NCI-H2227 (cell line): ENCODE results near the gene MGLL.

ENCODE experiments used
- DNase-seq: peaks from one replicate; lab custom pipeline; 2025; ENCODE audit not compliant: unreplicated experiment; lab: John Stamatoyannopoulos, UW

The MGLL gene

DNA sequence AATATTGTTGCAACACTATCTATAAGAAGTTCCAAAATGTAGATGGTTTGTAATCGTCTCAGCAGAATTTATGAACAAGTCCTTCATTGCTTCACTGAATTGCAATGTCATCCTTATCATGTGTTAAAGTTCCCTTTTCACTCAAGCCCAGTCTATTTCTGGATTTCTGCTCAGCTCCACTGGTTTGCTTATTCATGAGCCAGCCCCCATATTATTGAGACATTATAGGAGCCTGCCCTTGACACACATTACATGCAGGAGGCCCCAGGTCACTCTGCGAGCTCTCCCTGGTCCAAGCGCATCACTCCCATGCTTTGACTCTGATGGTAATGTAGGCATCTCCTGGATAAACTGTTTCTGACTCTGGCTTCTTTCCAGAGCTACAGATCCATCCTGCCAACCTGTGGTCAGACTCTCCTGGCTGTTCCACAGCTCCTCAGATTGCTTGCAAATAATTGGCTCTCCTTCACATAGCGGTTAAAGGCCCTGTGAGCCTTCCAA lies 92.7 kb downstream of the MGLL start:
- DNase-seq: no peak

DNA sequence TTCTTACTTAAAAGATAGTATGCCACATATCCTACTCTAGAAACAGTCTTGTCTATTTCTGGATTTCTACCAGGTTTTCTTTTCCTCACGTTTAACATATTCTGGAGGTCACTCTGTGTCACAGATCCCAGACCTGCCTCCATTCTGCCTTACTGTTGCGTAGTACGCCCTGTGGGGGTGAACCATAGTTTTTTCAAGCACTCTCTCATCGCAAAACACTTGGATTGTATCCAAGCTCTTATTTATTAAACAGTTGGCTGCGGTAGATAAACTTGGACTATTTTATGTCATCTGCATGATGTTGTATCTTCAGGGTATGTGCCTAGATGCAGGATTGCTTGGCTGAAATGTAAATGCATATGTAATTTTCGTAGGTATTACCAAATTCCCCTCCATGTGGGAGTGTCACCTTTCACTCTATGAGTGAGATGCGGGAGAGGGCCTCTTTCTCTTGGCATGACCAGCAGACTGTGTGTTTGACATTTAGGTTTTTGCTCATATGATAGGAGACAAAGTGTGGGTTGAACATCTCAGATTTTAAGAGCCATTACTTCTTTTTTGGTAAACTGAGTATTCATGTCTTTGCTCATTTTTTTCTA lies 93.8 kb downstream of the MGLL start:
- no peak for DNase-seq

DNA sequence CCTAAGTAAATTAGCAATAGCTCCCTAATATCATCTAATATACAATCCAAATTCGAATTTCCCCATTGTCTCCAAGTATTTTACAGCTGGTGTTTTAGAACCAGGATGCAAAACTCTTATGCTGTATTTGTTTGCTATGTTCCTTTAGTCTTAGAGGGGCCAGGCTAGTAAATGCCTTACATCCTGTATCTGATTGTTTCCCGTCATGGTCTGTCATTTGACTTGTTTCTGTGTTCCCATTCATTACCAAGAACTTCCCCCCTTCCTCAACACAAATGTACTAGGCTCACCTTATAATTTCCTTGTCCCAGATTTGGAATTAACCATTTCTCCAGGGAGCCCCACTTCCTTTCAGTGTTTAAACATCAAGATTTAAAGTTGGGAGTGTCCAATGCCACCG lies 95.4 kb downstream of the MGLL start:
- no peak for DNase-seq

DNA sequence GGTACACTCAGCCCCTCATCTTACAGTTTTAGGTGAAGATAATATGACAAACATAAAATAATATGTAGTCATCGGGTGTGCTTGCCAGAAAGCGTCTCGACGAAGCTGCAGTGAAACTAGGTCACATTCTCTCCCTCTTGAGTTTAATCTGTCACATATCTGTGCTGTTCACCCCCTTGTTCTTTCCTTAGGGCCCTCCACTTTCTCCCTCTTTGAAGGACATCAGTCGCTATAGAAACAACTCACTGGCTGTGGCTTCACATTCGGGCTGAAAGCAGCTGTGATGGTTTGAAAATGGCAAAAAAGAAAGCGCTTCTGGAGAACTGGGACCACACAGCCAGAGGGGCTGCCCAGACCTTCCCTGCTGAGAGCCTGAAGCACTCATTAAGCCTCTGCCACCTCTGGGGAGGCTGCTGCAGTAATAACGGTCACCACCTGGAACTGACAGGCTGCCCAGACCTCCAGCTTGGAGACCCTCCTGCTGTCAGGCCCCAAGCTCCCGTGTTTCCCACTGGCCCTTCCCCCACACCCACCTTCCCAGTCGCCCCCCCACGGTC lies 99.2 kb downstream of the MGLL start:
- peak; percentile 36 for DNase-seq

DNA sequence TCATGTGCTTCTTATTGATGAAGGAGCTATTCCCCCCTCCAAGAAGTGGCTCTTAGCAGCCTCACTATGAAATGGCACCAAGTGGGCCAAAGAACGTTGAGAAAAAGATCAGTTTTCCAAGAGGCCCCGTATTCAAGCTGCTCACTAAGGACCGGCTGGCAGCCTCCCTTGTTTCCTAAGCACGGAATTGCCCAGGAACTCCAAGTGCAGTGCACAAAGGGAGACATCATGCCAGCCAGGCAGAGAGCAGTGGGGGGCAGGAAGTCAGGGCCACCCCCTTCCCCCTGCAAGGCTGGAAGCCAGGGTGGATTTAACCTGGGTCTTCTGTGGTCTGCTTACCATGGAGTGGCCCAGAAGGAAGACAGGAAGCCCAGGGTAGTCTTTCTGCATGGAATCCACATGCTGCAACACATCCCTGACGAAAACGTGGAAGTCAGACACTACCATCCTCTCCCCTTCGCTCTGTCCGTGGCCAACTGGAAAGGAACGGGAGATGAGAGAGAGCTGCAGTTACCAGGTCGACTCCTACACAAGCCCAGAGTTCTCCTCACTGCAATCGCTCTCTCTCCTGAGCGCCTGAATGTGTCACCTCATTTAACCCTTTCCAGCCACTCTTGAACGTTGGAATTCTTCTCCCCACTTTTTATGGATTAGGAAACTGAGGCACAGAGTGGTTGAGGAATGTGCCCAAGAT lies 100.1 kb downstream of the MGLL start:
- no peak for DNase-seq

DNA sequence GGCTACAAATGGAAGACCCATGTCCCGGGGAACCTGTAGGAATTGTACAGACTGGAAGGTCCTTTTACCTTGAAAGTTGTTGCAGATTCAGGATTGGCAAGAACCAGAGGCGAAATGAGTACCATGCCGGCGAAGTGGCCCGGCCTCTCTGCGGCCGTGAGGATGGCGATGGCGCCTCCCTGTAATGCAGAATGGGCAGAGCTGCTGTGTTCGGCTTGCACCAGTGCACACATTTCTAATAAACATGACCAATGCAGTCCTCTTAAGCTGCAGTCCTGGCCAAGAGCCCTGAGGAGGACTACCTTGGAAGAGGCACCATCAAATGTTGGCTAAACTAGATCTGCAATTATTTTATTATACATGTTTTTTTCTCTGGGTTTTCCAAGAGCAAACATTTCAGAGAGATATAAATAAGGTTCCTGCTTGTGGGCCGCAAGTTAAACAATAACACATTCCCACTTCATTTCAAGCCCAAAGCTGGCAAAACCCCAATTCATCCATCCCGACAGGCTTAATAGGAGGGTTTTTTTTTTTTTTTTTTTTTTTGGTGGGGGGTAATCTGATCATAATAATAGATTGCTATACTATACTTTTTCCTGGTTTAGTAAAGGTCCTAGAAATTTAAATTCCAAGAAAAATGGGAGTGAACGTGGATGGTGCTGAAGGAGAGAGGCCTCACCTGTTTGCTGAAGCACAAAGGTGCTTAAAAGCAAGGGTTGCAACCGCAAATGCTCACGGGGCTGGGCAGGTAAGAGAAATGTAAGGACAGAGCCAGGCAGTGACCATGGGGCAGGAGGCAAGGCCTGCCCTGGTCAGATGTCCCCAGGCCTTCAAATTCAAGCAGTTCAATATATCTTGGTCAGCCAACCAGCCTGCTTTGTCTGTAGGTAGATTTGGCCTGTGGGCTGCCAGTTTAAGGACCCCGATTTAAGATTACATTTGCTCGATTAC lies 101.1 kb downstream of the MGLL start:
- DNase-seq: no peak

DNA sequence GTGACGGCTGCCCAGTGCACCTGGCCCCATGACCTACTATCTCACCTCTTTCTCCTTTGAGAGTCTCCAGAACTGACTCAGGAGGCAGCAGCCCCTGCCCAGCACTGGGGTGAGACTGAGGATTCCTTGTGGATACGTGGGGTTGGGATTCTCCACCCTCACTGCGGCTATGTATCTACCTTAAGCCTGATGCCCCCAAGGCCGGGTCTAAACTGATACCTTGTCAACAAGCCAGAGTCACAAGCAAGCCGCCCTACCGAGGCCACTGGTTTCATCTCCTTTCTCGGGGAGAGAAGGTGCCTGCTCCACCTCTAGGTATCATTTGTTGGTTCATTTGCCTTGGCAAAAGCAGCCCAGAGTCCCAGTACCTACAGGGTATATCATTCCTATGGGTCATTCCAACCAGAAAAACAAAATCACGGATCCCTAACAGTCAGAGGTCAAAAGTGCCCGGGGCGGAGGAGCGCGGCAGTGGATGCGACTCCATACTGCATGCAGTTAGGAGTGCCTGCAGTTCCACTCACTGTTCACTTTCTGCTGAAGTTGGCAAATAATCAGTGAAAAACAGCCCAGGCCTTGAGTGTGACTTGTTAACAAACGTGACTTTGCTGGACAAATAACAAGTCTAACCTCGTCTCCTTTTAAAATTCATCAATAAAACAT lies 102.0 kb downstream of the MGLL start:
- DNase-seq: no peak

DNA sequence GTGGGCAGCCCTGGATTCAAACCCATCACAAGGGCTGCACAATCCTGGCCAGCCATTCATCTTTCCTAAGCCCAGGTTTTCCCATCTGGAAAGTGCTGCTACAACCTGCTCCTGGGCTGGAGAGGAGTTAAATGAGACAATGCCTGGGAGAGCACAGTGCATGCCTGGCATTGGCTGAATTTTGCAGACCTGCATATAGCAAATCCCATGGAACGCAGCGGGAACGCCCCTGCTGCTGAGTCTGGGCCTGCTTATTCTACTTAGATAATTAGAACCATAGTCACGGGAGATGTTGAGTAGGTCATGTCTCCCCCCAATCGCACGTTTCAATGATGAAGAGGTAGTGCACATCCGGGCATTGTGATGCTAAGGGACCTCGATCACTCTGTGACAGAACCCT lies 102.9 kb downstream of the MGLL start:
- no peak for DNase-seq

DNA sequence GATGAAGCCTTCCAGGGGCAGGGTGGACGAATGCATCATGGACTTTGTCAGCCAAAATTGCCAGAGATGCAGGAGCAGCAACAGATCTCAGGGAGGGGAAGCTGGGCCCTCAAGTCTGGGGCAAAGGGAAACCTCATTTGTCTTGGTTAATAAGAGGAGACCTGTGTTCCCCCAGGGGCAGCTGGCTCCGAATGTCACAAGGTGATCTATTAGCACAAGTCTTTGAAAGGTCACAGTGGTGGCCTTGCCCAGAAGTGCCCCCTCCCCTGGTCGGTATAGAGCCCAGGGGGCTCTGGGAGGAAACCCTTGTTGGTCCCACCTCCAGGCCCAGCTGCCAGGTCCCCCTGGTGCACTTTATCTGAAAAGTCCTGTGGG lies 103.4 kb downstream of the MGLL start:
- DNase-seq: no peak

DNA sequence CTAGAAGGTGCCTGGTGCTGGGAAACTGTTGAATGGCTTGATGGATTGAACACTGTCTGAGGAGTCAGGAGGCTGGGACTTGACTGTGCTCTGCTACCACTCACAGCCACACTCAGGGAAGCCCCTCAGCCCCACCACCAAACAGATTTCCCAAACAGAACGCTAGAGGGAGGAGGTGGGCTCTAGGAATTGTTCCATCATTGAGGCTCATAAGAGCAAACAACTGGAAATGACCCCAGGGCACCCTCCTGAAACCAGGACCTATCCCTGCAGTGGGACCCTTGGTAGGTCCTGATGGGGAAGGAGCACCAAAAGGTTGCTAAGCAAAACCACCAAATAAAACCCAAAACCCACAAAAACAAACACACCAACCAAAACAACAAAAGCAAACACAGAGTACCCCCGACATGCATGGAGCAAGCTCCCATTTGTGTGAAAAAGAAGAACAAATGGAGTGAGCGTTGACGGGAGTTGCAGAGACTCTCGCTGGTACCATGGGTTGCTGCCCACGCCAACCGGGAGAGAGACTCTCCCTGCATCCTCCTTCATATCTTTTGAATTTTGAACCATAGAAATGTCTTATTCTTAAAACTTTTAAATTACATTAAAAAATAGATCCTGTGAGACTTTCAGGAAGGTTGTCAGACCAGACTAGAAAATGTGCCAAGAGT lies 103.9 kb downstream of the MGLL start:
- DNase-seq: no peak

DNA sequence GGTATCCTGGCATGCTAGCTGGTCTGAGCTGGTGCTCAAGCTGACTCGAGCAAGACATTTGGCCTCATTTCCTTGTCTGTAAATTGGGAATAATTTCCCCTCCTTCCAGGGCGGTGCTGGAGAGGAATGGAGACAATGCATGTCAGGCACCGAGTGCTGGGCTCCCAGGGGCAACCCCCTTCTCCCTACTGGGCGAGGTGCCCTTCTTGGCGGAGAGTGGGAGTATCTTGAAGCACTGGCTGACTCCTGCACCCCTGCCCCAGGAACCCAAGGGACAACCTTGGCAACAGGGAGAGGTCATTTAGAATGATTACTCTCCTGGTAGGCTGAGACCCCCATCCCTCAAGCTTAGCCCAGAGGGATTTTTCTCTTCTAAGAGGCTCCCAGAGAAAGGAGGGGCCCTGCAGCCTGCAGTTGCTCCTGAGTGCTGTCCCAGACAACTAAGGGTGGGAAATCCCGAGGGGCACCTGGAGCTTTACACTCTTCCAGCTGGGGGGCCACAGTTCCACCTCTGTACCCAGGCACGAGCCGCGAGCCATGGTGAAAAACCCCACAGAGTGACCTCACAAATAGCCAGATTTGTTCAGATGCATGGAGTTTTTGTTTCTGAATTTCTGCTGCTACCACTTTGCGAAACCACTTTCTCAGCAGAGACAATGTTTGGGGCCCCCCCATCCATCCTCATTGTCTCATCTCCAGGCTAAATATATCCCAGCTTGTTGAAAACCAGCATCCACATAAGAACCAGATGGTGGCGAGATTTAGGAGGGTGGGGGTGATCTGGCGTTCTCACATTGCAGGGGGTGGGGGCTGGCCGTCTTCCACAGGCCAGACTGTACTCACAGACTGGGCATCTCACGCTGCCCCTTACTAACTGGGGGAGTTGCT lies 104.7 kb downstream of the MGLL start:
- no peak for DNase-seq

DNA sequence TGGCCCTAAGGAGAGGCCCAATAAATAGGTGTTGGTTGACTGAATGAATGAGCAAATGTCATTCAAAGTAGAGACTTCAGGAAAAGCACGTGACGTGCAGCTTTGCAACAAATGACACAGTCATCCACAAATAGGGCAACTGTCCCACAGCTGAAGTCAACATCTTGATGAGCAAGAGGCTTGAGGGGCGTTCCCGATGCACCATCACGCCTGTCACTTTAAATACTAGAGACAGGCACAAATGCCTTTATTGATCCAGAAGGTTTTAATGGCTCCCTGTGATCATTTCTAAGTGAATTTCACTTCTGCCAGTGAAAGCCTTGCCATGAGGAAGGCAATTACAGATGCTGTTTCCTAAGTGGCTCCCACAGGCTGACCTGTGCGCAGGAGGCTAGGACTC lies 105.9 kb downstream of the MGLL start:
- no peak for DNase-seq

DNA sequence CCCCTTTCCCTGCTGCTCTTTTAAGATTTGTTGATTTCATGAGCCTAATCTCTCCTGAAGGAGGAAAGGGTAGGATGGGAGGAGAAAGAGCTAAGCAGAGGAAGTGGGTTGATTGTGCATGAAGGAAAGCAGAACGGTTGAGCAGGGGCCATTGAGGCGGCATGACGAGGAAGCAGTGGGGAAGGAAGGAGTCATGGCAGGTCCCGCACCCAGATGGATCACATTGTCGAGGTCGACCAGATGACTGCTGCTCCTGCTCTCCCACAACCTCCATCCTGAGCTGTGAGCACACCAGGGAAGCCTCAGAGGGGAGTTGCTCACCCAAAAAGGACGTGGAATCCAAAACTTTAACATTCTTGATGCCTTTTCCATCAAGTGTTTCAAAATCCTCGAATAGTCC lies 106.8 kb downstream of the MGLL start:
- no peak for DNase-seq

DNA sequence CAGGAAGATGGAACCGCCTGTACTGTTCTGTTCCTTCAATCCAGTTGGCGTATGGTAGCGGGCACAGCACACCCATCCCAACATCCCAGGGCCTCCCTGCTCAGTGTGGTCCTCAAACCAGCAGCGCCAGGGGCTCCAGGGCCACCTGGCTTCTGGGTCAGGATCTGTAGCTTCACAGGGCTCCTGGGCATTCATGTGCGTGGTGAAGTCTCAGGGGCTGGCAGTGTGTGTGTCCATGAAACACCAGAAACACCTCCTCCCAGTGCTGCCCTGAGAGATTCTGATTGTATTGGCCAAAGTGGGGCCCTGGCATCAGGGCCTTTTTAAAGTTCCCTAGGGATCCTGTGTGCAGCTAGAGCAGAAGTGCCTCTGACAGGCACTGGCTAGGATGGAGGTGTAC lies 107.4 kb downstream of the MGLL start:
- DNase-seq: no peak

DNA sequence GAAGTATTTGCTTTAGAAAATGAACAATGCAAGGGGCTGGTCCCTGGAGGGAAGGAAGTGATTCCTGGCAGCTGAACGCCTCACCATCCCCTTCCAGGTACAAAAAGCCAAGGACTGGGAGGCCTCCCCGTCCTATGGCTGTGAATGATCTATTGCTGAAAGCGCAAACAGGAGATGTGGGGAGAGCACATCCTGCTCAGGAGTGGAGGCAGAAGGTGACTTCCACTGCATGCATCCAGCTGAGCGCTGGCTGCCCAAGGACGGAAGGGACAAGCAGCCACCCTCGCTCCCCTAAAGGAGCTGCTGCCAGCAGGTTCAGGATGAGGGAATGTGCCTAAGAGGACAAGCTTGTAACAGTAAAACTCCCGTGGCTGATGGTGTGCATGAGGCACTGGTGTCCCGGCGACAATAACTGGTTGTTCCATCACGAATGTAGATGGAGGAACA lies 108.2 kb downstream of the MGLL start:
- no peak for DNase-seq

DNA sequence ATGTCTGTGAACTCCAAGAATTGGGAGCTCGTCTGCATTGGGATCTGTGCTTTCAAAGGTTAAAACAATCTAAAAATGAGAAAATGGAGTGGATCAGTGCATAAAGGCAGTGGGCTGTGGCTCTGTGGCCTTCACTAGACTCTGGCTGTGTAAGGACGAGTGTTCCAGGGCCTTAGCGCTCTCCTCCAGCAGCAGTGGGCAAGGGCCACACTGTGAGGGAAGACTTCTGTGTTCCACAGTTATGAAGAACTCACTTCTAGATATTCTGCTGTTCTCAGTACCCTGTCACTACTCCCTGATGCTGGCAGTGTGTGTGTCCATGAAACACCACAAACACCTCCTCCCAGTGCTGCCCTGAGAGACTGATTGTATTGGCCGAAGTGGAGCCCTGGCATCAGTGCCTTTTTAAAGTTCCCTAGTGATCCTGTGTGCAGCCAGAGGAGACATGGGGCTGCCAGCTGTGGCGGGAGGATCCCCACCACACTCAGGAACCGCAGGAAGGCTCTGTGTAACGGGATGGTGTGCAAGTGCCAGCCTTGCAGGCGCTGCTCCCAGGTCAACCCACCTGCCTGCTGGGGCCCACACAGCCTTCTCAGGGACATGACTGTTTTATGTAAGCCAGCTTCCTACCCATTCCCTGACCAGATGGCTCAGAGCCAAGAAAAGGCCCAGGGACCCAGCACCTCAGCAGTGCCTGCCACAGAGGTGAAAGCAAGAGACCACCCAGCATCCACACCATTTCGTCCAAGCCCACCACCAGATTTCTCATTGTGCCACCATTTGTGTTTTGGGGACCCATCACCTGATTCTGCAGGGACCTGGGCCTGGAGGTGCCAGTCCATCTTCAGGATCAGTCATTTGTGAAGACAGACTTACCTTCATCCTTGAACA lies 109.2 kb downstream of the MGLL start:
- DNase-seq: no peak

DNA sequence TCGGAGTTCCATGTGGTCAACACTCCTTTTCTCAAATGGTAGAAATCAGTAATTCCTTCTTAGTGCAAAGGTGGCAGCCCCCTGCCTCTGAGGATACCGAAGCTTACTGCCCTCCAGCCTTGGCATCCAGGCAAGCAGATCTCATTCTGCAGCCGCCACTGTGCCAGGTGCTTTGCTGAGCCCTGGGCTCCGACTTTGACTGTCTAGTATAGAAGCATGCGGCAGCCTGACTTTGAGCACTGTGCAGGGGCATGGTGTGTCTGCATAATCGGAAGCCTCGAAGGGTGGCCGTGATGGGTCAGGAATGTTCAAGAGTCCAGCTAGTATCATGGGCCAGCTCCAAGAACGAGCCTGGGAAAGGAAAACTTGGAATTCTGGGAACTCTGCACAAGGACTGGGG lies 109.9 kb downstream of the MGLL start:
- no peak for DNase-seq

DNA sequence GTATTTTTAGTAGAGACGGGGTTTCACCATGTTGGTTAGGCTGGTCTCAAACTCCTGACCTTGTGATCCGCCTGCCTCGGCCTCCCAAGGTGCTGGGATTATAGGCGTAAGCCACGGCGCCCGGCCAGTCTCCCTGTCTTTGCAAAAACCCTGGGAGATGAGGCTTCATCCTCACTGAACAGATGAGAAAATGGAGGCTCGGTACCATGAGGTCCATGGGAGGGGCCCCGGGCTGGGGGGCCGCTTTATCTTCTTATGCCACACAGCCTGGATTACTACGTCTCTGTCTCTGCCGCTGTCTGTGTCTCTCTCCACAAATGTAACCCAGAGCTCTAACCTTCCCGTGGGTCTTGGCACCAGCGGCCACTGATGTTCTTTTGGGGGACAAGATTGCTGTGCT lies 110.4 kb downstream of the MGLL start:
- DNase-seq: no peak
